GM19397 (cell line): ENCODE data around the gene TENM4.

Source experiments
- ATAC-seq: cut with Tn5 transposase; IDR thresholded peaks from one replicate; pipeline ENCODE4 v1.9.1; 2021; ENCODE audit warnings: mild to moderate bottlenecking, moderate library complexity; ENCODE audit not compliant: unreplicated experiment

TENM4 gene

DNA sequence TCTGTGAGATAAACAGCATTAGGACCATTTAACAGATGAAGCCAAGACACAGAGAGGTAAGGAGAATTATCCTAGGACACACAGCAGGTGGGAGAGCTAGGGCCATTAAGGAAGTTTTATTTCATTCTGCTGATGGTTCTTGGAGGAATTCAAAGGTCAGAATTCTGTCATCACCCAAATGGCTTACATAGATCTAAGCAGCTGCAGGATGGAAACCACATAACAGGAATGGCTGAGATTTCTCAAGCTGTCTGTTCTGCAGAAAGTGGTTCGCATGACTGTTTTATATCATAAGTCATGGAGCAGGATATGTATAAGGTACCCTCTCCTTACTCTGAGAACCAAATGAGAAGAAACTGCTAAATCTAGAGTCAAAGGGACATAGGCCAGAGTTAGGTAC, 702.9 kb downstream of the TENM4 start:
- ATAC-seq: no peak

DNA sequence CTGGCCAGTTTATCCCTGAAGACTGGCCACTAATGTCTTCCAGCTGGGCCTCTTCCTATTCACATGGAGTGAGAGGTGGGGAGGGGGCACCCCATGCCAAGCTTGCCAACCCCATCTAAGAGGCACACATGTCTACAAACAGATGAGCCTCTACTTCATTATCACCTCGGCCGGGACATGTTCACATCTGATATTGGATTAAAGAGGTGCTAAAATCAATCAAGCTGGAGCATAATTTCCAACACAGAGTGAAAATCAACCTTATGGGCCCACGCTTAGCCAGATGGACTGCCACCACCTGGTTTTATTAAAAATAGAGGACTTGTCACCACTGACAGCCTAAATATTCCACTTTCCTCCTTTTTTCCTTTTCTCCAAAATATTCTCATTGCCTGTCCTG, 703.5 kb downstream of the TENM4 start:
- ATAC-seq: no peak

DNA sequence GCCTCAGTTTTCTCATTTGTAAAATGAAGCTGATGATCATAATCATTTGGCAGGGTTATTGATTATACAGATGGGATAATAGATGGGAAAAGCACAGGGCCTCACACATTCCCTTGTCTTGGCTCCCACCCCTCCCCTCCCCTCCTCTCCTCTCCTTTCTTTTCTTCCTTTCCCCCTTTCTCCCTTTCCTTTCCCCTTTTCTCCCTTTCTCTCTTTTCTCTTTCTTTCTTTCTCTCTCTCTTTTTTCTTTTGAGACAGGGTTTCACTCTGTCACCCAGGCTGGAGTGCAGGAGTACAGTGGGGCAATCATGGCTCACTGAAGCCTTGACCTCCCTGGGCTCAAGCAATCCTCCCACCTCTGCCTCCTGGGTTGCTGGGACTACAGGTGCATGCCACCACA, 705.1 kb downstream of the TENM4 start:
- ATAC-seq: no peak

DNA sequence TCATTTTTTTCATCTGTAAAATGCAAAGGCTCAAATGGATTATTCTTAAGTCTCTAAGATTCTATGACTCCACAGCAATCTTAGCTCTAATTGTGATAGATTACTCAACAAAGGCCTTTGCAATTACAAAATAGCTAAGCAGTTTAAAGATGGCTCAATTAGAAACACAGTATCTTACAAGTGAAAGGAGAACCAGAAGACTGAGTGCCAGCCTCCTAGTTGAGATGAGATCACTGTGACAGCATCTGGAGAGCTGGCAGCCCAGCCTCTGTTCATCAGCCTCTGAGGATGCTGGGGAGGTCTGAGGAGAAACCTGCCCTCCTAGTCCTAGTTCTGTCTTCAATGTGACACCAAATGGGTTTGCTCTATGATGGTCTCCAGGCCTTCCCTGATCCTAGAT, 707.8 kb downstream of the TENM4 start:
- ATAC-seq: no peak

DNA sequence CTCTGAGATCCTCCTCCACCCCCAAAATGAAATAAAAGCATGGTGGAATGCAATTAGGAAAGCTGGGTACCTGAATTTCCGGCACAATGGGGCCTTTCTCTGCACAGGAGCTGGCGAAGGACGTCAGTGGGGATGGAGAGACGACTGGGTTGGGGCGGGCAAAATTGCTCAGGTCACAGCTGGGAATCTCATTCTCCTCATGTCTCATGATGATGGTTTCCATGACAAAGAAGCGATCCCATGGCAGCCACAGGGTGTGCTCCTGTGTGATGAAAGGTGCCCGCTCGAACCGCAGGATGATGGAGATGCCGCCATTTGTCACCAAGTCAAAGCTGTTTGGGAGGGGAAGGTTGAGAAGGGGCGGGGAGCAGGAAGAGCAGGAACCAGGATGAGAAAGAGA, 708.6 kb downstream of the TENM4 start:
- no peak for ATAC-seq

DNA sequence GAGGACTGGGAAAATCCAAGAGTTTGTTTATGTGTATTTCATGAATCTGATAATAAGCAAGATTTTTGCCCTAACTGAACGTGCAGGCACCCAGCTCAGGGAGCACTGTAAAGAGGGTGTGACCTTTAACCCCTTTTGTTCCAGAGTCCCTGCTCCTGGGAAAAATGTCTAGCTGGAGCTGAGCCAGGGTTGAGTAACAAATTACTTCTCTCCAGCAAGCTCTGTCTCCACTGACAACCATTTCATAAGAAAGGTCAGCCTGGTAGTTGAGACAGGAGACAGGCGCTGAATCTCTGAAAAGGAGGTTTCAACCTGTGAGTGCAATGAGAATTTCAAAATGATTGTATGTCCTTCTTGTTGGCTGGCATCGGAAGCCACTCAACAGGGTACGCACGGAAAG, 709.8 kb downstream of the TENM4 start:
- no peak for ATAC-seq

DNA sequence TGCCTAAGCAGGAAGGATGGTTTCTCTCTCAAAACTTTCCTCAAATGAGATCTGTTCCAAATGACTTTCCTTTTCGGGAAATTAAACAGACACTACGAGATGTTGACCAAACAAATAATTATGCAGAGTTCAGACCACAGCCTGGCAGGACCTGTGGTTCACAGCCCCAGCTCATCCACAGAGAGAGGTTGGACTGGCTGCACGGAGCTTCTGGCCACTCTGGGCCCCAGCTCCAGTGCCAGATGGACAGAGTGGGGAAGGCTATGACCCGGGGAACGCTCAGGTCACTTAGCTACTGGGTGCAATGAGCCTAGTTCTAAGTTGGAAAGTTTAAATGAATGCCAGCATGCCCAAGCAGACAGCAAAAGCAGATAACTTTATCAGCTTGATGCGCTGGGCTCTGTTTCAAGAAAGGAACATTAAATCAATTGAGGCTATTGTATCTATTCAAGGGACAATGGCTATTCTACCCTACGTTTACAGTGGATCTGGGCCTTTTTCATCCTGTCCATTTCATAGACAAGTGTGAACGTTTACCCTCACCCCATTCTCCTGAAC, 710.5 kb downstream of the TENM4 start:
- no peak for ATAC-seq

DNA sequence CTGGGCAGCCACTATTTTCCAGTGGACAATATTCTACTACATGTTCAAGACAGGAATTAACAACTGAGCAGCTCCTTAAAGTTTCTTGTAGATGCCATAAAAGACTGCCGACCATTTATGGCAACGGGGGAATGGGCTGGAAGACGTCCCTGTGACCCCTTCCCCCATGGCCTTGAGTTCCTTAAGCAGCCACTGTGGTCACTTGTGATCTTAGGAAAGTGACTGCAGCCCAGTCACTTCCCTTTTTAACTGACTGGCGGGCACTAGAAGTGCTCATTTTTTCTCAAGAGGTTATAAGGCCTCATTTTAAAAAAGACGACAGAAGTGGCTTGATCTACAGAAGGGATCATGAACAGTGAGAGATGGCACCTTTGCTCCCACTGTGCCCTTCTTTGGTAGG, 713.0 kb downstream of the TENM4 start:
- no peak for ATAC-seq

DNA sequence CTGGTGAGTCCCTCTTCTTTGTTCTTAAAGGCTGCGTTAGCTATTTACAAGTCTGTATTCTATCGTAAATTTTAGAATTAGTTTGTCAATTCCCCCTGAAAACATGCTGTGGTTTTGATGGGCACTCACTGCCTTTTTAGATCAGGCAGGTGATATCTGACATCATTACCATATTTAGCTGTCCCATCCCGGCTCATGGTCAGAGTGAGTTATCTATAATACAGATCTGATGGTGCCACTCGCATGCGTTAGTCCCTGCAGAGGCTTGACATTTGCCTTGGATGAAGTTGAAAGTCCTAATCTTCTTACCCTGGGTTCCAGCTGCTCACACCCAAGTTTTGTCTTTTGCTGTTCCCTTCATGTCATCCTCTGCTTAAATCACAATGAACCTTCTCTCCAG, 715.6 kb downstream of the TENM4 start:
- ATAC-seq: no peak

DNA sequence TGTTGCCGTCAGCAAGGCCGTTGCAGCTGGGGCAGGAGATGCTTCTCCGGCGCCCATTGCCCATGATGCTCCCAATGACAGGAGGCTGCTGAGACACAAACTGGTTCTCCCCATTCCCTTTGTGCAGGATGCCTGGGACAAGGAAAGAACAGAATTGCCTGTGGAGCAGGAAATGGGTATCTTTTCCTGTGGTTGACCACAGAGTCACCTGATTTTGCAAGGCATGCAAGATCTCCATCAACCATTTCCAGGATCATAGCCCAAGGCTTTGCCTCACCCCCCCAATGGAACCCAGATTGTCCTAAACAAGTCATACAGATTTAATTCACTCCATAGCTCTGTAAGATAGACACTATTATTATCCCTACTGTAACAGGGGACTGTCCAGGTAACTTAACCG, 718.0 kb downstream of the TENM4 start:
- ATAC-seq: no peak

DNA sequence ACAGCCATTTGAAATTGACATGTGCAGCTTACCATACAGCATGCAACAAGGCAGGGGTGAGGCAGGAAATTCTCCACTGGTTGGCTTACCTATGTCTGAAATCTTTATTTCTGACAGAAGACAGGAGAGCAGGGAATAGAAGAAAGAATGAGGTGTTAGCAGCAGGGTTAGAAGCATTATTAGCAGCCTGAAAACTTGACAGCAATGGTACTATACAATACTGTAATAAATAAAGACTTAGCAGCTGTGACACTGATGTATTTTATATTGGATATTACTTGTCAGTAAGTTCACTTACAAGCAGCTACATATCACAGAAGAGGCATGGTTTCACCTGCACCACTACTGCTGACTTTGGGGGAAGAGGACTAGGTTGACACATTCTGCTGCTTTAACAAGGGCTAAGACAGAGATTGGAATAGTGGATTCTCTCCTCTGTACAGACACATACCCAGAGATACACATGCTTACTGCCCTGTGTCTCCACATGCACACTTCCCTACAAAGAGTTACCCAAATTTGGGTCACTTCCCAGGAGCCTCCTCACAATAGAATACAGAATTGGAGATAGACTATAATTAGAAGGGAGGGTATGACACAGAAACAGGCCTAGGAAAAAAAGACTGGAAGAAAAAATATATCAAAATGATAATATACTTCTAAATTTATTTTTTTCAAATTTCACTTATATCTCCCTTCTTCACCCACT, 720.4 kb downstream of the TENM4 start:
- ATAC-seq: no peak

DNA sequence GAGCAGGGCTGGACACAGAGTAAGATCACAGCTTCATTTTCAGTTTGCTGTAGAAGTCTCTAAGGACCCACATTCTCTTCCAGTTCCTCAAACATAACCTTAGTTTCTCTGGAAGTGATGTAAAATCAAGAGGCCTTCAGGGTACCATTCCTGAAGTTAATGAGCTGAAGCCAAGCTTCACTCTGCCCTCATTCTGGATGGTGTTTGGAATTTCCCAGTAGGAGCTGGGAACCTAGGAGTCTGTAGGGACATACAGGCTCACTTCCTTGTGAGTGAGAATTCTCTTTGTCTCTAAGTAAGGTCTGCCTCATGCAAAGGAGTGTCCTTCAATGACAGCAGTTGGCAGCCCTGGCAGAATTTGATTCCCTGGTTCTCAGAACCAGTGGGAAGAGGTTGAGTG, 723.8 kb downstream of the TENM4 start:
- ATAC-seq: no peak

DNA sequence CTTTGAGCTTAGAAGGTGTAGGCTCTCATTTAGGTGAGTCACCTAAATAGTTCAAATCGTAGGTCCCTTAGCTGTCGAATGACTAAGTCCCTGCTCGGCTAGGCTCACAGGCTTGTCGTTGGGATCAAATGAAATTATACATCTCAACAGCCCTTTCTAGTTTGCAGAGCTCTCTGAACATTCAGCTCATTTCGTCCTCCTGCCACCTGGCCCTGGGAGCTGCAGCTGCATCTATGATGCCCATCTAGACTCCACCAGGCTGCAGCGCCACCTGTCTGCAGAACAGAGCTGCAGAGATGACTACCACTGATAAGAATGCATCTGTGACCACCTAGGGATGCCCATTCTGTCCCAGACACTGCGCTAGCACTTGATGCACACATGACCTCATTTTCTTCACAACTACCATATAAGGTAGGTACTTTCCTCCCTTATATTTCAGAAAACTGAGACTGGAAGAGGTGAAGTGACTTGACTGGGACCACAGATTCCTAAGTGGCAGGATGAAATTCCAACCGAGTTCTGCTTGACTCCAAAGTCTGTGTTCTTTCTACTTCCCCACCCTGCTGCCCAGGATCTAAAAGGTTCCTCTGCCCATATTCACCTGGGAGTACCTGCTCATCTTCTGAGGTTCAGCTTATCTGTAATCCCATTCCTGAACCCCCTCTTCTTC, 725.1 kb downstream of the TENM4 start:
- ATAC-seq: peak; percentile 73

DNA sequence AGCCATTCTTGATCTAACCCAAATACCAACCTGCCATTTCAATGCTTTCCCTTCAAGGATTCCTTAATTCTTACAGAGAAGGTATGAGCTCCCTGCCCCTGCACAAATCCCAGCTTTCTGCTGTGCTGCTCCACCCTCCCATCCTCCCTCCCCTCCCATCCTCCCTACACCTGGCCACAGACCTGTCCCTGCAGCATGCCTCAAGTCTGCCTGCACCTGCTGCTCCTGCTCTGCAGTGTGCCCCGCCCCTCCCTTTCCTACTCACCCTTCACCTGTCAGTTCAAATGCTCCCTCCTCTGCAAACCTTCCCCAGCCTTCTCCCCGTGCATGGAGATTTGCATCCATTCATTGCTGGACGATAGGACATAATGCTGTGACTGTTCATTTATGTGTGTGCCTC, 726.3 kb downstream of the TENM4 start:
- ATAC-seq: no peak

DNA sequence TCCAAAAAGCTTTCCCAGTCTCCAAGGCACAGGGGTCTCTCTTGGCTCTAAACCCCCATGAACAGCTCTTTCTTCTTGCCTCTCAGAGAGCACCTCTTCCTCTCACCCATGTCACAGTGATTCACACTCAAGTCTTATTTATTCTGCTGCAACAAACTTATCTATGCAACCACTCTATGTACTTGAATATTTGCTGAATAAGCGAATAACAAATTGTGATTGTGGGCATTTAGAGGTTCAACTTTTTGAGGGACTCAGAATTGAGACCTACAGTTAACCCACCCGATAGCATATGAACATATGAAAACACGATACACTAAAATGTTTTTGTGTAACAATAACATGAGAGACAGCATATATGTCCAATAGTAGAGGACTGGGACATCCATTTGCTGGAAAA, 729.1 kb downstream of the TENM4 start:
- ATAC-seq: no peak

DNA sequence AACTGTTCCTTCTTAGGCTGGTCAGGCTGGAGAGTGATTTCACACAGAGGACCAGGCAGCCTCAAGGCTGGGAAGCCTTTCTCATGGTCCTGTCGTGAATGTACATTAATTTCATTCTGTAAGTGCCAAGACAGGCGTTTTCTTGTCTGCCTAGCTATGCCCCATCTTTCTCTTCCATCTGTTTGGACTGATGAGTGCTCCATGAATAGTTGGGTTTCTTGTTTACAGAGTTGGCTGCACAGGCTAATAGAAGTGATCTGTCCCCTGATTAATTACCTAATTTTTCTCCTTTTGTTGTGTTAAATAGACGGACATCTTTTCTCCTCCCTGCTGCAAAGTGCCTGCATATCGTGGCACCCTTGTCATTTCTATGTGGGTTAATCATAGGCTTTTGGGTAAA, 730.4 kb downstream of the TENM4 start:
- no peak for ATAC-seq

DNA sequence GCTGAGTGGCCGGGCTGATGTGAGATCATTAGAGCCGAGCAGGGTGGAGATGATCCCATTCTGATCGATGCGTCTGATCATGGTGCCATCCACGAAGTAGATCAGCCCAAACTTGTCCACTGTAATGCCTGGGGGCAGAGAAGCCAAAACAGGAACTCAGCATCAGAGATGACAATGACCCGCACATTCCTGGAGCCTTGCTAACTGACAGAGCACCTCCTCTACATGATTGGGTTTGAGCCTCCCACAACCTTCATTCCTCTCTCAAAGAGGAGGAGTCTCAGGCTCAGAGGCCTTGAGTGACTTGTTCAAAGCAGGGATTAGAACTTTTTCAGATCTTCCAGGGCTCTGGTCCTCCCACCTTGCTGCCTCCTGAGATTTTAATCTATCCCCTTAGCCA, 732.4 kb downstream of the TENM4 start:
- no peak for ATAC-seq

DNA sequence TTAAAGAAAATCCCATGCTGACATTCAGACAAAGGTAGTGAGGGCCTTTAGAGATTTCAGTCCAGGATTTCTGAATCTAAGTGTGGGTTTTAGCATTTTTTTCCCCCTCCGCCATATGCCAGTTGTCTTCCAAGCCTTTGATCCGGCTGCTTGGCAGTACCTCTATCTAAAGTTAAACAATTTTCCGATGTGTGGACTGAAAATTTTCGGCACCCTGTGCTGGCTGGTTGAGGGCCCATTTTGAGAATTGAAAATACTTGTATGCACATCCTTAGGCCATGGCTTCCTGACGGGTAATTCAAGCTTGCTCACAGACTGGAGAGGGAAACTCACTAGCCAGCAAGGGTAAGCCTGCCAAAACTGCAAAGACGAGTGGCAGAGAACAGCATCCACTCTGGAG, 734.3 kb downstream of the TENM4 start:
- ATAC-seq: no peak

DNA sequence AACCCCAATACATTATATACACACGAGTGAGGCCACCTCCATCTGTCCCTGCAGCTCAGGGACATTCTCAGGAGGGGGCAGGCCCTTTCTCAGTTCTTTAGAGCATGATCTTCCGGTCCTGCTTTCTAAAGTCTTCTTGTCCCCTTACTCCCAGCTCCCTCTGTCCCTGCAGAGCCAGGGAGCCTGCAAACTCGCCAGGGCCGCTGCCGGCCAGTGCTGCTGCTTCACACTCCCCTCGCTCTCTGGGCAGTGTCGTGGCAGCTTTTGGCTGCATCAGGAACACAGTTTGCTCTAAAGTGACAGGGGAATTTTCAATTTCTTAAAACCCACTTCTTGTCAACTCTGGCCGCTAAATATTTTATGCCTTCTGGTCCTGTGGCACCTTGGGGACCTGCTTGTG, 736.0 kb downstream of the TENM4 start:
- ATAC-seq: no peak

DNA sequence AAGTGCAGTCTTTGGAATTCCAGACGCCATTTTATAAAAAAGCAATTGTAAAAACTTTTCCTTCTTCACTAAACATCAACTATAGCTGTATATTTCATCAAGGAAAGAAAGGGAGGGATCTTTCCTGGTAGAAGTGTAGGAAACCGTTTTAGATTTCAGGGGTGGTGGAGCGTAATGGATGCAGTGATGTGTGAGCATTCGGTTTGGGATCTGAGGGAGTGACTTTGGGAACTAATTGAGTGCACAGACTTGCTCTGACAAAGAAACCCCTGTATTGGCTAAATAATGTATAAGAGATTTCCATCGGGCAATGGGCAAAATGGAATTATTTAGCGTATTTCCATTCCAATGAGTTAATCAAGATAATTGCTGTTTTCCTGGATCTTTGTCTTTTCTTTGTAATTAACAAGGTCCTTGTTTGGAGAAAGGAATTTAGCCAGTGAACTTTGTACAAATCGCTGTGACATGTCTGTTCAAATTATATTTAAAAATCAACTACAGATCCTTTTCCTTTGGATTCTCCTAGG, 741.2 kb downstream of the TENM4 start:
- no peak for ATAC-seq

DNA sequence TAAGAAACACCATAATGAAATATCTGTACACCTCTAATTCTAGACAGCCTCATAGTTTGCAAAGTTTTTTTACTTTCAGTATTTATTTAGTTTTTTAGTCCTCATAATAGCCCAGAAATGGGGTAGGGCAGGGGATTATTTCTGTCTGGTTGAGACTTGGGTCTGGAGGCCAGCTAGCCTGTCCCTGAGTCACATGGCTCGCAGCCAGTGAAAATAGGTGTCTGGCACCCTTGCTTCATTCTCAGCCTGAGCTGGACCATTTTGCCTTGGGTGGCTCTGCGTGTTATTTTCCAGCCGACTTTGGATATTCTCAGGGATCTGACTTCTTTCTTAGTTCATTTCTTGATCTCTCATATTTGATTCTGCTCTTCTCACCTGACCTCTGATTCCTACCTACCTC, 742.2 kb downstream of the TENM4 start:
- no peak for ATAC-seq

DNA sequence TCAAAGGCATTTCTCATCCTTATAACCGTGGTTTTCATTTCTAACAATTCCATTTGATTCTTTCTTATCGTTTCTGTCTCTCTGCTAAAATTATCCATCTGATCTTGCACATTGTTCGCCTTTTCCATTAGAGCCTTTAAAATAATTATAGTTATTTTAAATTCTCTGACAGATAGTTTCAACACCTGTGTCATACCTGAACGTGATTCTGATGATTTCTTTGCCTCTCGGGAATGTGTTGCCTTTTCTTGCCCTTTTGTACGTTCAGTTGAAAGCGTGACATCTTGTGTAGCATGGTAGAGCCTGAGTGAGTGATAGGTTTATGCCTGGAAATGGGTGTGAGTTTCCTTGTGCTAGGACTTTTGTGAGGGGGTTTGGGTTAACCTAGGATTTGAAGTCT, 744.7 kb downstream of the TENM4 start:
- no peak for ATAC-seq
